ENCODE measurements around the gene NPAS4. TPM values are rescaled to one million over a fixed set of nuclear protein-coding genes. Genes with fewer than 3 reads are reported as not detected.

NPAS4 gene
- total and polyA plus RNA-seq, 2 of the 13 experiments (the other 11 are each of a cell fraction or from before 2014, with no cell fraction given) = not detected

DNA sequence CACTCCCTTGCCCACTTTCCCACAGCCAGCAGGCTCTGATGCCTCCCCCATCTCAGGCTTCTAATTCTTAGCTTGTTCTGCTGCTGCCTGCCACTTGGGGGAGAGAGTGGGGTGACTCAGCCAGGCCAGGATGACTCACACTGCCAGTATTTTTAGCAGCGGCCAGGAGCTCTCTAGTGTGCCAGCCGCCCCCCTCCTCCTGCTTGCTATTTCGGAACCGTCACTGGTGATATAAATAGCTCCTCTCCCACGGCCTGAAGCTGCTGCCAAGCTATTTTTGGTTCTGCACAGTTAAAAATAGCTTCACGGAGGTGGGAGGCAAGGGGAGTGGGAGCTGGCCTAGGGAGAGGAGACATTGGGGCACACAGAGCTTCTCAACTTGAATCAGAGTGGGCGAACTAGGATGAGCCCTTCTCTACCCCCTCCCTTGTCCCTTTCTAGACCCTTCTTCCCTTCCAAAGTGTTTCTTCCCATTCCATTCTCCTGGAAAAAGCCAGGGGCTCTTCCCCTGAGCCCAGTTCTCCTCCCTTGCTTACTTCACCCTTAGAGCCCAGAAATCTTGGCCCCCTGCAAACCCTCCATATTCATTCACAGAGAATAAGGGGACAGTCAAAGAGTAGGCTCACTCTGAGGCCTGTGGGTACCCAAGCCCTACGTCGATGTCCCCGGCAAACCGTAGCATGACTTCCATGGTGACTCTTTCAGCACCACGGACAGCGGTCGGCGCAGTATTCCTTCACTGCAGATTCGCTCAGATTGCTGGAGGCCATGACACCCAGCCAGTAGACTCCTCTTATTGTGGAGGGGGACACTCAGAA lies 2.5 kb upstream of the NPAS4 start (continued):
- TF ChIP-seq TARDBP (CRISPR knock-in tag; IDR thresholded peaks at IDR 0.05) = no peak
- TF ChIP-seq, protein P1, sequence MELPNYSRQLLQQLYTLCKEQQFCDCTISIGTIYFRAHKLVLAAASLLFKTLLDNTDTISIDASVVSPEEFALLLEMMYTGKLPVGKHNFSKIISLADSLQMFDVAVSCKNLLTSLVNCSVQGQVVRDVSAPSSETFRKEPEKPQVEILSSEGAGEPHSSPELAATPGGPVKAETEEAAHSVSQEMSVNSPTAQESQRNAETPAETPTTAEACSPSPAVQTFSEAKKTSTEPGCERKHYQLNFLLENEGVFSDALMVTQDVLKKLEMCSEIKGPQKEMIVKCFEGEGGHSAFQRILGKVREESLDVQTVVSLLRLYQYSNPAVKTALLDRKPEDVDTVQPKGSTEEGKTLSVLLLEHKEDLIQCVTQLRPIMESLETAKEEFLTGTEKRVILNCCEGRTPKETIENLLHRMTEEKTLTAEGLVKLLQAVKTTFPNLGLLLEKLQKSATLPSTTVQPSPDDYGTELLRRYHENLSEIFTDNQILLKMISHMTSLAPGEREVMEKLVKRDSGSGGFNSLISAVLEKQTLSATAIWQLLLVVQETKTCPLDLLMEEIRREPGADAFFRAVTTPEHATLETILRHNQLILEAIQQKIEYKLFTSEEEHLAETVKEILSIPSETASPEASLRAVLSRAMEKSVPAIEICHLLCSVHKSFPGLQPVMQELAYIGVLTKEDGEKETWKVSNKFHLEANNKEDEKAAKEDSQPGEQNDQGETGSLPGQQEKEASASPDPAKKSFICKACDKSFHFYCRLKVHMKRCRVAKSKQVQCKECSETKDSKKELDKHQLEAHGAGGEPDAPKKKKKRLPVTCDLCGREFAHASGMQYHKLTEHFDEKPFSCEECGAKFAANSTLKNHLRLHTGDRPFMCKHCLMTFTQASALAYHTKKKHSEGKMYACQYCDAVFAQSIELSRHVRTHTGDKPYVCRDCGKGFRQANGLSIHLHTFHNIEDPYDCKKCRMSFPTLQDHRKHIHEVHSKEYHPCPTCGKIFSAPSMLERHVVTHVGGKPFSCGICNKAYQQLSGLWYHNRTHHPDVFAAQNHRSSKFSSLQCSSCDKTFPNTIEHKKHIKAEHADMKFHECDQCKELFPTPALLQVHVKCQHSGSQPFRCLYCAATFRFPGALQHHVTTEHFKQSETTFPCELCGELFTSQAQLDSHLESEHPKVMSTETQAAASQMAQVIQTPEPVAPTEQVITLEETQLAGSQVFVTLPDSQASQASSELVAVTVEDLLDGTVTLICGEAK (IDR thresholded peaks at IDR 0.05) = no peak
- TF ChIP-seq, protein P1 (CRISPR knock-in tag; IDR thresholded peaks at IDR 0.05) = peak; percentile 59; the same call in 1 of the 2 replicates
- TF ChIP-seq, protein P2, sequence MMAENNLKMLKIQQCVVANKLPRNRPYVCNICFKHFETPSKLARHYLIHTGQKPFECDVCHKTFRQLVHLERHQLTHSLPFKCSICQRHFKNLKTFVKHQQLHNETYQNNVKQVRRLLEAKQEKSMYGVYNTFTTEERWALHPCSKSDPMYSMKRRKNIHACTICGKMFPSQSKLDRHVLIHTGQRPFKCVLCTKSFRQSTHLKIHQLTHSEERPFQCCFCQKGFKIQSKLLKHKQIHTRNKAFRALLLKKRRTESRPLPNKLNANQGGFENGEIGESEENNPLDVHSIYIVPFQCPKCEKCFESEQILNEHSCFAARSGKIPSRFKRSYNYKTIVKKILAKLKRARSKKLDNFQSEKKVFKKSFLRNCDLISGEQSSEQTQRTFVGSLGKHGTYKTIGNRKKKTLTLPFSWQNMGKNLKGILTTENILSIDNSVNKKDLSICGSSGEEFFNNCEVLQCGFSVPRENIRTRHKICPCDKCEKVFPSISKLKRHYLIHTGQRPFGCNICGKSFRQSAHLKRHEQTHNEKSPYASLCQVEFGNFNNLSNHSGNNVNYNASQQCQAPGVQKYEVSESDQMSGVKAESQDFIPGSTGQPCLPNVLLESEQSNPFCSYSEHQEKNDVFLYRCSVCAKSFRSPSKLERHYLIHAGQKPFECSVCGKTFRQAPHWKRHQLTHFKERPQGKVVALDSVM (CRISPR knock-in tag; IDR thresholded peaks at IDR 0.05) = no peak
- TF ChIP-seq NFKB2 (CRISPR knock-in tag; IDR thresholded peaks at IDR 0.05; ENCODE audit: borderline replicate concordance) = peak; percentile 87
- TF ChIP-seq RFX5 (IDR thresholded peaks at IDR 0.05; ENCODE audit: low read depth, low read length) = no peak
- TF ChIP-seq, protein P3, sequence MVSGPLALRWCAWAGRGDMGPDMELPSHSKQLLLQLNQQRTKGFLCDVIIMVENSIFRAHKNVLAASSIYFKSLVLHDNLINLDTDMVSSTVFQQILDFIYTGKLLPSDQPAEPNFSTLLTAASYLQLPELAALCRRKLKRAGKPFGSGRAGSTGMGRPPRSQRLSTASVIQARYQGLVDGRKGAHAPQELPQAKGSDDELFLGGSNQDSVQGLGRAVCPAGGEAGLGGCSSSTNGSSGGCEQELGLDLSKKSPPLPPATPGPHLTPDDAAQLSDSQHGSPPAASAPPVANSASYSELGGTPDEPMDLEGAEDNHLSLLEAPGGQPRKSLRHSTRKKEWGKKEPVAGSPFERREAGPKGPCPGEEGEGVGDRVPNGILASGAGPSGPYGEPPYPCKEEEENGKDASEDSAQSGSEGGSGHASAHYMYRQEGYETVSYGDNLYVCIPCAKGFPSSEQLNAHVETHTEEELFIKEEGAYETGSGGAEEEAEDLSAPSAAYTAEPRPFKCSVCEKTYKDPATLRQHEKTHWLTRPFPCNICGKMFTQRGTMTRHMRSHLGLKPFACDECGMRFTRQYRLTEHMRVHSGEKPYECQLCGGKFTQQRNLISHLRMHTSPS (CRISPR knock-in tag; IDR thresholded peaks at IDR 0.05; ENCODE audit: low read depth) = peak; percentile 44; the same call in 1 of the 2 replicates
- TF ChIP-seq RFX1 (IDR thresholded peaks at IDR 0.05) = no peak
- TF ChIP-seq, protein P4, sequence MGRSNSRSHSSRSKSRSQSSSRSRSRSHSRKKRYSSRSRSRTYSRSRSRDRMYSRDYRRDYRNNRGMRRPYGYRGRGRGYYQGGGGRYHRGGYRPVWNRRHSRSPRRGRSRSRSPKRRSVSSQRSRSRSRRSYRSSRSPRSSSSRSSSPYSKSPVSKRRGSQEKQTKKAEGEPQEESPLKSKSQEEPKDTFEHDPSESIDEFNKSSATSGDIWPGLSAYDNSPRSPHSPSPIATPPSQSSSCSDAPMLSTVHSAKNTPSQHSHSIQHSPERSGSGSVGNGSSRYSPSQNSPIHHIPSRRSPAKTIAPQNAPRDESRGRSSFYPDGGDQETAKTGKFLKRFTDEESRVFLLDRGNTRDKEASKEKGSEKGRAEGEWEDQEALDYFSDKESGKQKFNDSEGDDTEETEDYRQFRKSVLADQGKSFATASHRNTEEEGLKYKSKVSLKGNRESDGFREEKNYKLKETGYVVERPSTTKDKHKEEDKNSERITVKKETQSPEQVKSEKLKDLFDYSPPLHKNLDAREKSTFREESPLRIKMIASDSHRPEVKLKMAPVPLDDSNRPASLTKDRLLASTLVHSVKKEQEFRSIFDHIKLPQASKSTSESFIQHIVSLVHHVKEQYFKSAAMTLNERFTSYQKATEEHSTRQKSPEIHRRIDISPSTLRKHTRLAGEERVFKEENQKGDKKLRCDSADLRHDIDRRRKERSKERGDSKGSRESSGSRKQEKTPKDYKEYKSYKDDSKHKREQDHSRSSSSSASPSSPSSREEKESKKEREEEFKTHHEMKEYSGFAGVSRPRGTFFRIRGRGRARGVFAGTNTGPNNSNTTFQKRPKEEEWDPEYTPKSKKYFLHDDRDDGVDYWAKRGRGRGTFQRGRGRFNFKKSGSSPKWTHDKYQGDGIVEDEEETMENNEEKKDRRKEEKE (IDR thresholded peaks at IDR 0.05) = no peak
- TF ChIP-seq FIP1L1 (IDR thresholded peaks at IDR 0.05; ENCODE audit: borderline replicate concordance, insufficient read depth, low read depth, low read length) = no peak

Data from HepG2 (cell line).